Stimulated activated CD8-positive, alpha-beta memory T cell treated with anti-CD3 and anti-CD28 coated beads, Interleukin-15, amount 100 ng/mL, for 1 hour (primary cell): ENCODE measurements around the gene RBP7.
"Not testable (repeated sequence)": the region's sequence is repeated elsewhere in the genome, so short reads cannot be mapped to it uniquely, and the experiment has no call there.

Experiments
- DNase-seq: peaks from one replicate; pipeline ENCODE4 v3.0.0-alpha.2; 2020; ENCODE audit warnings: low read depth

Gene RBP7

GRCh38 chr1:9996624-9997582, at the start of gene RBP7:
Gene RBP7, plus strand, starts transcription at chr1:9997228. Its CDS starts 31 bp downstream, at chr1:9997259.
- no peak for DNase-seq

- no peak for DNase-seq
These were observed 39.3 kb upstream of the RBP7 start for GRCh38 chr1:9957726-9958125.

- no peak for DNase-seq
These were observed 37.0 kb upstream of the RBP7 start for GRCh38 chr1:9960011-9960410.

GRCh38 chr1:9960706-9961562, 36.1 kb upstream of the RBP7 start:
- no peak for DNase-seq

- no peak for DNase-seq
These were observed 12.8 kb upstream of the RBP7 start for GRCh38 chr1:9984253-9984652.

- DNase-seq: no peak
These were observed 12.0 kb upstream of the RBP7 start for GRCh38 chr1:9985001-9985400.

- DNase-seq: no peak
These were observed 7.3 kb upstream of the RBP7 start for GRCh38 chr1:9989773-9990172.

- no peak for DNase-seq
These were observed 6.1 kb upstream of the RBP7 start for GRCh38 chr1:9990944-9991343.

GRCh38 chr1:9992910-9993309, 4.1 kb upstream of the RBP7 start:
- no peak for DNase-seq

- DNase-seq: no peak
These were observed 3.4 kb upstream of the RBP7 start for GRCh38 chr1:9993561-9994075.

GRCh38 chr1:10001016-10001665, 4.1 kb downstream of the RBP7 start:
- no peak for DNase-seq

- not testable (repeated sequence) for DNase-seq
These were observed 8.2 kb downstream of the RBP7 start for GRCh38 chr1:10005248-10005647.

- DNase-seq: no peak
These were observed 10.1 kb downstream of the RBP7 start for GRCh38 chr1:10007169-10007568.

GRCh38 chr1:10014016-10014415, 17.0 kb downstream of the RBP7 start:
- no peak for DNase-seq

- DNase-seq: no peak
These were observed 22.5 kb downstream of the RBP7 start for GRCh38 chr1:10019561-10019960.

- DNase-seq: no peak
These were observed 23.1 kb downstream of the RBP7 start for GRCh38 chr1:10020086-10020485.

GRCh38 chr1:10020678-10021077, 23.6 kb downstream of the RBP7 start:
- not testable (repeated sequence) for DNase-seq

- not testable (repeated sequence) for DNase-seq
These were observed 25.0 kb downstream of the RBP7 start for GRCh38 chr1:10021992-10022391.

GRCh38 chr1:10022656-10023055, 25.6 kb downstream of the RBP7 start:
- DNase-seq: no peak

GRCh38 chr1:10025354-10025753, 28.3 kb downstream of the RBP7 start:
- DNase-seq: no peak

- no peak for DNase-seq
These were observed 30.0 kb downstream of the RBP7 start for GRCh38 chr1:10027027-10027426.

GRCh38 chr1:10028956-10029500, 32.0 kb downstream of the RBP7 start:
- DNase-seq: not testable (repeated sequence)
